AG08395 (cell line): ENCODE data around the gene ARPC5L.
"Not testable (repeated sequence)": the region's sequence is repeated elsewhere in the genome, so short reads cannot be mapped to it uniquely, and the experiment has no call there.

ENCODE experiments used
- DNase-seq: peaks from one replicate; pipeline ENCODE4 v3.0.0; 2012; ENCODE audit warnings: mixed read lengths, low spot score

Gene ARPC5L

GRCh38 chr9:124841075-124841821 is 20.7 kb upstream of the ARPC5L start:
- no peak for DNase-seq

GRCh38 chr9:124843456-124844034 is 18.4 kb upstream of the ARPC5L start:
- DNase-seq: no peak

GRCh38 chr9:124844291-124844690 is 17.6 kb upstream of the ARPC5L start:
- no peak for DNase-seq

GRCh38 chr9:124846467-124846866 is 15.5 kb upstream of the ARPC5L start:
- DNase-seq: not testable (repeated sequence)

- no peak for DNase-seq
Observed at GRCh38 chr9:124846969-124847368, 15.0 kb upstream of the ARPC5L start.

GRCh38 chr9:124849801-124850200 is 12.1 kb upstream of the ARPC5L start:
- DNase-seq: no peak

- DNase-seq: no peak
Observed at GRCh38 chr9:124852121-124852828, 9.7 kb upstream of the ARPC5L start.

- DNase-seq: peak; percentile 89
Observed at GRCh38 chr9:124852829-124853531, 8.9 kb upstream of the ARPC5L start, which contains the start of gene WDR38. Gene WDR38 (plus strand): TSS chr9:124853460. CDS start chr9:124853532, 72 bp downstream.

- DNase-seq: no peak
Observed at GRCh38 chr9:124853605-124854143, 8.3 kb upstream of the ARPC5L start.

- no peak for DNase-seq
Observed at GRCh38 chr9:124854161-124854560, 7.8 kb upstream of the ARPC5L start.

GRCh38 chr9:124854822-124855221 is 7.1 kb upstream of the ARPC5L start:
- no peak for DNase-seq

- DNase-seq: no peak
Observed at GRCh38 chr9:124855566-124855943, 6.4 kb upstream of the ARPC5L start.

GRCh38 chr9:124855944-124856765 is 5.8 kb upstream of the ARPC5L start:
- no peak for DNase-seq

GRCh38 chr9:124857533-124858162 is 4.3 kb upstream of the ARPC5L start:
- DNase-seq: no peak

- no peak for DNase-seq
Observed at GRCh38 chr9:124858330-124859046, 3.4 kb upstream of the ARPC5L start.

- DNase-seq: no peak
Observed at GRCh38 chr9:124859803-124860581, 1.9 kb upstream of the ARPC5L start.

- DNase-seq: no peak
Observed at GRCh38 chr9:124860582-124861341, 1.2 kb upstream of the ARPC5L start.

- DNase-seq: no peak
Observed at GRCh38 chr9:124863371-124863871, 1.5 kb downstream of the ARPC5L start.
